ENCODE data around the gene PDE7B. TPM values are rescaled to one million over a fixed set of nuclear protein-coding genes. Genes with fewer than 3 reads are reported as not detected.

Gene PDE7B
- total and polyA plus RNA-seq, 2 of the 13 experiments (the other 11 are each of a cell fraction or from before 2014, with no cell fraction given): not detected

- Histone ChIP-seq H3K4me3 (replicated peaks in 1 of 3; ENCODE audit: insufficient read depth in 1 of 3, low read depth in 2 of 3, low read length in 3 of 3) (no peak overlapping the region), H3K9ac (ENCODE audit: insufficient read depth, low read depth, low read length) (no peak overlapping the region), H4K20me1 (ENCODE audit: insufficient read depth, low read length) (no peaks in the 10 kb centered on the region), H3K4me1 (ENCODE audit: insufficient read depth, low read length) (peaks cover 15% of the 10 kb centered on the region), H3K9me3 (ENCODE audit: low read length) (no peaks in the 10 kb centered on the region), H2AFZ (ENCODE audit: low read length) (no peak overlapping the region), H3K79me2 (ENCODE audit: insufficient read depth, low read length) (no peaks in the 10 kb centered on the region), H3K27ac (ENCODE audit: extremely low read length, insufficient read depth, low read length) (no peak overlapping the region), H3K36me3 (replicated peaks in 1 of 2; ENCODE audit: control insufficient read depth in 1 of 2, insufficient read depth in 2 of 2, low read length in 2 of 2) (no peaks in the 10 kb centered on the region), H3K27me3 (ENCODE audit: control insufficient read depth in 1 of 2, insufficient read depth in 2 of 2, low read length in 2 of 2) (no peaks in the 10 kb centered on the region), H3K4me2 (ENCODE audit: low read depth, low read length) (no peak overlapping the region)
- no peak for DNase-seq (ENCODE audit: low spot score)
- ChIA-PET CTCF (ENCODE audit: low intra/inter-chr PET ratio, low total read pairs) (no interaction called here), POLR2A (no interaction called here)
- in situ Hi-C loops (cut with HindIII; ENCODE audit: extremely low pct_ligation_motif_present, low pct_unique_long_range_greater_than_20kb): no loop called here
- 0% methylated on average over 1 of the region's 1 CpG for WGBS (ENCODE audit: low lambda C conversion rate)
- intact Hi-C loops (cut with micrococcal nuclease; ENCODE audit: unreplicated experiment): no loop called here
- no peak for ATAC-seq
- BruUV-seq (replicated peaks): no TSS peak
- FAIRE-seq: no peak
- TF ChIP-seq NFE2 (CRISPR knock-in tag; IDR thresholded peaks at IDR 0.05) (no peak), ZNF564 (CRISPR knock-in tag; IDR thresholded peaks at IDR 0.05) (peak; percentile 90; the same call in 1 of the 2 replicates)
These were observed 242.3 kb downstream of the PDE7B start for GRCh38 chr6:136093835-136094234.

GRCh38 chr6:136094812-136095211 lies 243.3 kb downstream of the PDE7B start:
- in situ Hi-C loops (cut with HindIII; ENCODE audit: extremely low pct_ligation_motif_present, low pct_unique_long_range_greater_than_20kb): no loop called here
- BruUV-seq (replicated peaks): no TSS peak
- no peak overlapping the region for H3K27ac ChIP-seq (ENCODE audit: extremely low read length, insufficient read depth, low read length)
- 23% methylated on average over 3 of the region's 3 CpGs for WGBS (ENCODE audit: low lambda C conversion rate)
- ChIA-PET POLR2A (no interaction called here), CTCF (ENCODE audit: low intra/inter-chr PET ratio, low total read pairs) (no interaction called here)
- intact Hi-C loops (cut with micrococcal nuclease; ENCODE audit: unreplicated experiment): no loop called here
- no peaks in the 10 kb centered on the region for H3K36me3 ChIP-seq (replicated peaks in 1 of 2; ENCODE audit: control insufficient read depth in 1 of 2, insufficient read depth in 2 of 2, low read length in 2 of 2)
- H3K4me3 ChIP-seq (replicated peaks in 1 of 3; ENCODE audit: insufficient read depth in 1 of 3, low read depth in 2 of 3, low read length in 3 of 3): no peak overlapping the region
- no peaks in the 10 kb centered on the region for H3K9me3 ChIP-seq (ENCODE audit: low read length)
- ATAC-seq: no peak
- H2AFZ ChIP-seq (ENCODE audit: low read length): no peak overlapping the region
- H3K27me3 ChIP-seq (ENCODE audit: control insufficient read depth in 1 of 2, insufficient read depth in 2 of 2, low read length in 2 of 2): no peaks in the 10 kb centered on the region
- H3K4me2 ChIP-seq (ENCODE audit: low read depth, low read length): no peak overlapping the region
- DNase-seq (ENCODE audit: low spot score): no peak
- H3K4me1 ChIP-seq (ENCODE audit: insufficient read depth, low read length): peaks cover 15% of the 10 kb centered on the region
- no peaks in the 10 kb centered on the region for H3K79me2 ChIP-seq (ENCODE audit: insufficient read depth, low read length)
- H3K9ac ChIP-seq (ENCODE audit: insufficient read depth, low read depth, low read length): no peak overlapping the region
- FAIRE-seq: no peak
- no peaks in the 10 kb centered on the region for H4K20me1 ChIP-seq (ENCODE audit: insufficient read depth, low read length)
- TF ChIP-seq ZNF432 (CRISPR knock-in tag; IDR thresholded peaks at IDR 0.05; ENCODE audit: borderline replicate concordance) (no peak), JUND (CRISPR knock-in tag; IDR thresholded peaks at IDR 0.05) (no peak), NONO (IDR thresholded peaks at IDR 0.05) (no peak), NONO (CRISPR knock-in tag; conservative IDR thresholded peaks at IDR 0.05) (no peak), AHR (CRISPR knock-in tag; IDR thresholded peaks at IDR 0.05) (no peak), MAFF (IDR thresholded peaks at IDR 0.05; ENCODE audit: low read depth, low read length) (peak; percentile 33; the same call in 1 of the 2 replicates), ZBTB25 (CRISPR knock-in tag; IDR thresholded peaks at IDR 0.05) (no peak), ZNF724P (CRISPR knock-in tag; IDR thresholded peaks at IDR 0.05; ENCODE audit: borderline replicate concordance) (no peak), ZBTB42 (CRISPR knock-in tag; IDR thresholded peaks at IDR 0.05) (no peak), FUBP1 (CRISPR knock-in tag; IDR thresholded peaks at IDR 0.05; ENCODE audit: borderline replicate concordance) (no peak), NFRKB (IDR thresholded peaks at IDR 0.05) (no peak), TAF1 (CRISPR knock-in tag; IDR thresholded peaks at IDR 0.05) (no peak), DMTF1 (CRISPR knock-in tag; IDR thresholded peaks at IDR 0.05) (no peak), PHF5A (CRISPR knock-in tag; IDR thresholded peaks at IDR 0.05; ENCODE audit: low read depth, unreplicated experiment) (no peak)
